SHP77 treated with DMSO at 0.1 percent for 48 hours (cell line): ENCODE results near the gene SMAD3.

ENCODE experiments used
- DNase-seq: peaks from one replicate; lab custom pipeline; 2025; lab: John Stamatoyannopoulos, UW

SMAD3 gene

GRCh38 chr15:67199881-67200763, 134.7 kb downstream of the SMAD3 start:
- no peak for DNase-seq

- no peak for DNase-seq
These were observed 135.7 kb downstream of the SMAD3 start for GRCh38 chr15:67201136-67201535.

GRCh38 chr15:67202091-67202490, 136.7 kb downstream of the SMAD3 start:
- DNase-seq = no peak

GRCh38 chr15:67202991-67203390, 137.6 kb downstream of the SMAD3 start:
- no peak for DNase-seq

- DNase-seq = no peak
These were observed 142.3 kb downstream of the SMAD3 start for GRCh38 chr15:67207555-67208207.

GRCh38 chr15:67208396-67208795, 143.0 kb downstream of the SMAD3 start:
- DNase-seq = no peak

- DNase-seq = no peak
These were observed 145.3 kb downstream of the SMAD3 start for GRCh38 chr15:67210555-67211168.

GRCh38 chr15:67212684-67213367, 147.4 kb downstream of the SMAD3 start:
- DNase-seq = no peak

DNA sequence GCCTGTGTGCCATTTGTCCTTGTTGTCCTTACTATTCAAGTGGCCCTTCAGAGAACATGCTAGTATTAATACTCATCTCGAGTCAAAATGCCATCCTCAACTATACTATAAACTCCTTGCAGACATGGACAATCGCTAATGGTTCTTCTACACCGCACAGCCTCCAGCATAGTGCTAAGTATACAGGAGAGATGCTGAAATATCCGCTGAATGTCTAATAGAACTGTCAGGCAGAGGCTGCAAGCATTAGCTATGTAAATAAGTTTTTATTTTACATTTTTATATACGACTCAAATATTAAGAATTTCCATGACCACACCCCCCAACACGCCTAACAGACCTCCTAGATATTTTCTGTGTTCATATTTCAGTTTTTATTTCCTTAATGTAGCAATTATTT, 149.7 kb downstream of the SMAD3 start:
- DNase-seq = no peak

GRCh38 chr15:67216859-67217258, 151.5 kb downstream of the SMAD3 start:
- no peak for DNase-seq

- no peak for DNase-seq
These were observed 153.0 kb downstream of the SMAD3 start for GRCh38 chr15:67218428-67218827.

DNA sequence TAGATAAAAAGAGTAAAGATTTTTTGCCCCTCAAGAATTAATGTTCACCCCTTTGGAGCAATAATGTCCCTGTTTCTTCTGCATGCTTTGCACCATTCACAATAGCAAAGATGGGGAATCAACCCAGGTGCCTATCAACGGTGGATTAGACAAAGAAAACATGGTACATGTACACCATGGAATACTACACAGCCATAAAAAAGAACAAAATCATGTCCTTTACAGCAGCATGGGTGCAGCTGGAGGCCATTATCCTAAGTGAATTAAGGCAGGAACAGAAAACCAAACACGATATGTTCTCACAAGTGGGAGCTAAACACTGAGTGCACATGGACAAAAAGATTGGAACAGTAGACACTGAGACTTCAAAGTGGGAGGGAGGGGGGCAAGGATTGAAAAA, 153.9 kb downstream of the SMAD3 start:
- DNase-seq = no peak

- no peak for DNase-seq
These were observed 159.5 kb downstream of the SMAD3 start for GRCh38 chr15:67224889-67225288.

DNA sequence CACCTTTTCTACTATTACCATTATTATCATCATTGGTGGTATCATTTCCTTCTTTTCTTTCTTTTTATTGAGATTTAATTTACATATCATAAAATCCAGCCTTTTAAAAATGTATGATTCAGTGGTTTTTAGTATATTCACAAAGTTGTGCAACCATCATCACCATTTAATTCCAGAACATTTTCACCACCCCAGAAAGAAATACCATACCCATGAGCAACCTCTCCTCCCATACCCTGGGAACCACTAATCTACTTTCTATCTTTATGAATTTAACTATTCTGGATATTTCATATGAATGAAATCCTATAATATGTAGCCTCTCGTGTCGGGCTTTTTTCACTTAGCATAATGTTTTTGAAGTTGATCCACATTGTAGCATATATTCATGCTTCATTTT, 159.9 kb downstream of the SMAD3 start:
- DNase-seq = no peak

DNA sequence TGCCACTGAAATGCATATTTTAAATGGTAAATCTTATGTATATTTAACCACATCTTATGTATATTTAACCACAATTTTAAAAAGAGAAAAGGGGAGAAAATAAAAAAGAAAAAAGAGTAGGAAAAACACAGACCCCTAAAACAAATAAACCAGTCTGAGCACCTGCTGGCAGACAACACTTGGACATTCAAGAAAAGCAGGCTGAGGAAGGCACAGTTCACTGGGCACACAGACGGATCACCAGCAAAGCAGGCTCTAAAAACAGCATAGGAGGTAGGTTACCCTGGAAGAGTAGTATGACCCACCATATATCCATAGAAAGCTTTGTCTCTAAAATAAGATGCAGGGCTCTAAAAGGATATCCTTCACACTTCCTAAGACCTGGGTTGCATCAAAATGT, 162.0 kb downstream of the SMAD3 start:
- no peak for DNase-seq

GRCh38 chr15:67227846-67228245, 162.4 kb downstream of the SMAD3 start:
- no peak for DNase-seq

GRCh38 chr15:67228286-67228685, 162.9 kb downstream of the SMAD3 start:
- DNase-seq = no peak

DNA sequence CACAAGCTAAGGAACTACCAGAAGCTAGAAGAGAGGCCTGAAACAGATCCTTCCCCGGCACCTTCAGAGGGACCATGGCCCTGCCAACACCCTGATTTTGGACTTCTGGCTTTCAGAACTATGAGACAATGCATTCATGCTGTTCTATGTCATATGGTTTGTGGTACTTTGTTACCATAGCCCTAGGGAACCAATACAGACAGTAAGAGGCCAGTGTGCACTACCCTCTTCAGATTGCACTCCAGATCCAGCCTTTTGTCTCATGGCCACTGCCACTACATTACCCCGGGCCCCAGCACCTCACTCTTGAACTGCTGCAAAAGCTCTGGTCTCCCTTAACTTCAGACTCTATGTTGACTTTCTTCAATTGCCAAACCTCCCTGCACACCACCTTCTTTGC, 165.1 kb downstream of the SMAD3 start:
- DNase-seq = no peak

DNA sequence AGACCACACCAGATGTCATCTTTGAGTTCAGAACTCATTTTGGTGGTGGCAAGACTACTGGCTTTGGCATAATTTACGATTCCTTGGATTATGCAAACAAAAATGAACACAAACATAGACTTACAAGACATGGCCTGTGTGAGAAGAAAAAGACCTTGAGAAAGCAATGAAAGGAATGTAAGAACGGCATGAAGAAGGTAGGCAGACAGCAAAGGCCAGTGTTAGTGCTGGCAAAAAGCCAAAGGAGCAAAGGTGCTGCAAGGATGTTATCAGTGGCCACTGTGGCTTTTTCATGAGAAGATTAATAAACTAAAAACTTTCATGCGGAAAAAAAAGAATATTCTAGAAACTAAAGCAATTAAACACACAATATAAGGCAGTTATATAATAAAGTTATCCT, 167.2 kb downstream of the SMAD3 start:
- DNase-seq = no peak

DNA sequence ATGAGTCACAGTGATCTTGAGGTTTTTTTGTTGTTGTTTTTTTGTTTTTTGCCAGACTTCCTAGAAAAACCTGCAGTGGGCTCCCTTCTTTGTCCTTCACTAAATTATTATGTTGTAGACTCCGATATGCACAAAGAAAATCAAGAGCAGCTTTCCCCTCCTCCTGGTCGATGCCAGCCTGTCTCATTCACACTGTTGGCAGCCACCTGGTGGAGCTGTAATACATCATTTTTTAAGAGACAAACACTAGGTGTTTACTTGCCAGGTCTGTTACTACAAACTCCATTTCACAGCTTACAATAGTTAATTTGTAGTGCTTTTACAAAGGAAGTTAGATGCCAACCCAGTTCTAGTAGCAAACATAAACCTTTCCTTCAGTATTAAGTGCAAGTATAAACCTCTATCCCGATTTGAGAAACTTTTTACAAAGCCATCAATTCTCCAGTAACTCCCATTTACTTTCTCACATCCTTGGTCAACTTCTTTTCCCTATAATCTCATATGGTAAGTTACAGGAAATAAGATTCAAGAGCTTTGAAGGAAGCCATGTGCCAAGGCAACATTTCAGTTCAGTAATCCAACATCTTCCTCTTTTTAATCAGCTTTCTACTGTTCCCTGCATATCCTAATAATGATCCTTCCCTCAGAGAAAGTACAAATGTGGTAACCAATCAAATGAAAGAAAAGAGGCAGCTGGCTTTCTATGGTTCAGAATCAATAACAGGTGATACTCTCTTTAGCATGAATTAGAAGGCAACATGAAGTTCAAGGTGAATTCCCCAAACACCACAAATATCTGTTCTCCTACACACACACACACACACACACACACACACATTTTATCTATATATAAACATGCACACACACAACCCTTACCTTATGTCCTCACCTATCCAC, 175.1 kb downstream of the SMAD3 start:
- DNase-seq = peak; percentile 19

DNA sequence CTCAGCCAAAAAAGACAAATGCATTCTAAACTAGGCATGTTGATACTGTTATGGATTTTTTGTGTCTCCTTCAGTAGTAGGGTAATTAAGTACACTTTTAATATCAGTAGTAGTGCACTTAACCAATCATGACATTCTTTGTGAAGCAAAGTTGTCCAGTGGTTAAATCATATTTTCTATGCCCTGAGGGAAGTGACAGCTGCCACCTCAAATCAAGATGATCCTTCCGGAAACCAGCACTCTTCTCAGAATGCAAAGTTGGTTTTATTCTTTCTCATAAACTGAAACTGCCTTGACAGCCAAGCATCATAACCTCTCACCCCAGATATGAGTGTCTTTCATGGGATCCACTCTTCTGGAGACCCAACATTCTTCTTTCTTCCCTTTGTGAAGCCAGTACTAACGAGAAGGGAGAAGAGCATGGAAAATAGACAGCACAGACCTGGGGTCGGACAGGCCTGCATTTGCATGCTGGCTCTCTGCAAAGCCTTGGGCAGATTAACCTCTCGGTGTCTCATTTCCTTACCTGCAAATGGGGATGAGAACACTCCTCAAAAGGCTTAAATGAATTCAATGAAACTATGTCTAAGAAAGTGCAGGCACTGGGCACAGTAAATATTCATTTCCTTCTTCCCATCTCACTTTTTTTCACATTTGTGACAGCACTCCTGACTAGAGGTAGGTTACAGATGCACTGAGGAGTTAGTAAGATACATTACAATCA, 175.9 kb downstream of the SMAD3 start:
- DNase-seq = no peak
